Measurements from ENCODE around the gene CDH4.

The CDH4 gene

GRCh38 chr20:61912665-61913422 is 660.8 kb downstream of the CDH4 start:
- no peak for DNase-seq

GRCh38 chr20:61913423-61914225 is 661.6 kb downstream of the CDH4 start:
- DNase-seq: no peak

GRCh38 chr20:61915101-61915500 is 663.0 kb downstream of the CDH4 start:
- no peak for DNase-seq

- no peak for DNase-seq
These were observed 664.3 kb downstream of the CDH4 start for GRCh38 chr20:61916318-61916891.

- DNase-seq: no peak
These were observed 665.5 kb downstream of the CDH4 start for GRCh38 chr20:61917474-61918145.

GRCh38 chr20:61918548-61918947 is 666.5 kb downstream of the CDH4 start:
- no peak for DNase-seq

- no peak for DNase-seq
These were observed 667.2 kb downstream of the CDH4 start for GRCh38 chr20:61919239-61919638.

- DNase-seq: no peak
These were observed 667.8 kb downstream of the CDH4 start for GRCh38 chr20:61919675-61920365.

- no peak for DNase-seq
These were observed 670.4 kb downstream of the CDH4 start for GRCh38 chr20:61922411-61922810.

GRCh38 chr20:61922936-61923335 is 670.9 kb downstream of the CDH4 start:
- DNase-seq: no peak

- no peak for DNase-seq
These were observed 671.5 kb downstream of the CDH4 start for GRCh38 chr20:61923371-61924166.

GRCh38 chr20:61924211-61924857 is 672.3 kb downstream of the CDH4 start:
- DNase-seq: no peak

GRCh38 chr20:61924858-61925554 is 672.9 kb downstream of the CDH4 start:
- no peak for DNase-seq

GRCh38 chr20:61925555-61926252 is 673.6 kb downstream of the CDH4 start:
- DNase-seq: no peak

- no peak for DNase-seq
These were observed 674.2 kb downstream of the CDH4 start for GRCh38 chr20:61926253-61926613.

GRCh38 chr20:61926796-61927192 is 674.7 kb downstream of the CDH4 start:
- DNase-seq: no peak

GRCh38 chr20:61927193-61927825 is 675.2 kb downstream of the CDH4 start:
- DNase-seq: no peak

GRCh38 chr20:61927826-61928541 is 675.9 kb downstream of the CDH4 start:
- no peak for DNase-seq

- no peak for DNase-seq
These were observed 677.5 kb downstream of the CDH4 start for GRCh38 chr20:61929561-61929960.
